Tibial nerve (tissue), 4 donors: ENCODE data around the gene AGPS. TPM values are rescaled to one million over a fixed set of nuclear protein-coding genes. Genes with fewer than 3 reads are reported as not detected.
"Not testable (repeated sequence)": the region's sequence is repeated elsewhere in the genome, so short reads cannot be mapped to it uniquely, and the experiment has no call there.

Source experiments
- DNase-seq, 2 donors: peaks; one replicate each; pipeline ENCODE4 v3.0.0-alpha.2; 2019; ENCODE audit warnings: low spot score in 2 of 2
- H3K27ac ChIP-seq, 4 donors: fragments of 200-600 bp; sonication (generic) in 3 of 4; one replicate each; pipeline ENCODE4 v1.5.1; 2017 to 2019; ENCODE audit warnings: mild to moderate bottlenecking in 1 of 4
- H3K27me3 ChIP-seq, 2 donors: fragments of 200-600 bp; sonication (generic) in 1 of 2; one replicate each; pipeline versions ENCODE4 v1.5.1 to v1.6.0; 2017 to 2019
- H3K36me3 ChIP-seq, 3 donors: fragments of 200-600 bp; sonication (generic); one replicate each; pipeline ENCODE4 v1.5.1; 2018 to 2019
- H3K4me1 ChIP-seq, 4 donors: fragments of 200-600 bp; sonication (generic) in 3 of 4; one replicate each; pipeline ENCODE4 v1.5.1; 2017 to 2019
- H3K4me3 ChIP-seq, 4 donors: fragments of 200-600 bp; sonication (generic) in 3 of 4; one replicate each; pipeline ENCODE4 v1.5.1; 2017 to 2019; ENCODE audit warnings: mild to moderate bottlenecking in 1 of 4, moderate library complexity in 1 of 4
- H3K9me3 ChIP-seq, 4 donors: fragments of 200-600 bp; sonication (generic) in 3 of 4; one replicate each; pipeline ENCODE4 v1.5.1; 2017 to 2019
- EP300 ChIP-seq, 2 donors: sonication (generic); formaldehyde crosslinking; IDR thresholded peaks; one replicate each; pipeline ENCODE4 v1.6.1; 2017; ENCODE audit warnings: antibody characterized with exemption in 2 of 2, mild to moderate bottlenecking in 1 of 2
- POLR2A ChIP-seq, 2 donors: fragments of 450-650 bp; IDR thresholded peaks; one replicate each; pipeline ENCODE4 v1.6.1; 2017; ENCODE audit warnings: antibody characterized with exemption in 2 of 2, mild to moderate bottlenecking in 2 of 2, moderate library complexity in 2 of 2
- WGBS, 2 donors: methylation state at CpG; one replicate each; pipeline ENCODE4 v1.1.5; 2018; 5-methylcytosine and 5-hydroxymethylcytosine counted together
- total RNA-seq, 4 donors: library from RNA; depleted of rRNA; stranded (reverse); fragments of >200 nt; gene quantifications; one replicate each; pipeline ENCODE4 v1.1.0, GENCODE V29; 2016
- TF ChIP-seq, protein P1 (sequence below), 5 experiments: fragments of 200-600 bp in 3 of 5; fragments of 450-650 bp in 2 of 5; sonication (generic) in 3 of 5; IDR thresholded peaks; one replicate each; pipeline ENCODE4 v1.5.1; 2016 to 2019; ENCODE audit warnings: antibody characterized with exemption in 5 of 5, mild to moderate bottlenecking in 3 of 5, moderate library complexity in 2 of 5

Gene AGPS
- total RNA-seq, 4 donors from 2014 or later, result 33.9 to 47.9 (median 40.1) TPM

DNA sequence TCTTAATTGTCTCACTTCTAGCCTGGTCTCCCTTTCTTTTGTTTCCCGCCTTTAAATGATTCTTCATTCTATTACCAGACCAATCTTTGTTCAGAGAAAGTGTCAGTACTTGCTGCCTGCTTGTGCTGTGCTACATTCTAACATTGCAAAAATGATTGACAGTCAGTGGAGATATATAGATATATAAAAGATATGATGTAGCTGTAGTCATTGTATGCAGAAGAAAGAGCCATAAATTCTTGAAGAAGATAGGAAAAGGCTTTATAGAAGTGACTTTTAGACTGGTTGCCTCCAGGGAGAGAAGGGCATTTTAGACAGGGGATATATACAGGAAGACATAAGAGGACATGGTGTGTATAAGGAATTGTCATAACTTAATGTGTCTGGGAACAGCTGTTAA is 13.6 kb downstream of the AGPS start:
- Histone ChIP-seq H3K36me3 (no peaks in the 10 kb centered on the region), H3K27ac (no peak overlapping the region), H3K4me1 (peaks cover 0 to 29% (median 3%) of the 10 kb centered on the region in 4 donors), H3K4me3 (no peak overlapping the region), H3K9me3 (no peaks in the 10 kb centered on the region), H3K27me3 (no peaks in the 10 kb centered on the region)
- DNase-seq, result no peak
- WGBS, 2 donors, result 97 to 98% methylated on average over 1 of the region's 1 CpG
- TF ChIP-seq EP300 (IDR thresholded peaks at IDR 0.05), result no peak
- TF ChIP-seq, protein P1, sequence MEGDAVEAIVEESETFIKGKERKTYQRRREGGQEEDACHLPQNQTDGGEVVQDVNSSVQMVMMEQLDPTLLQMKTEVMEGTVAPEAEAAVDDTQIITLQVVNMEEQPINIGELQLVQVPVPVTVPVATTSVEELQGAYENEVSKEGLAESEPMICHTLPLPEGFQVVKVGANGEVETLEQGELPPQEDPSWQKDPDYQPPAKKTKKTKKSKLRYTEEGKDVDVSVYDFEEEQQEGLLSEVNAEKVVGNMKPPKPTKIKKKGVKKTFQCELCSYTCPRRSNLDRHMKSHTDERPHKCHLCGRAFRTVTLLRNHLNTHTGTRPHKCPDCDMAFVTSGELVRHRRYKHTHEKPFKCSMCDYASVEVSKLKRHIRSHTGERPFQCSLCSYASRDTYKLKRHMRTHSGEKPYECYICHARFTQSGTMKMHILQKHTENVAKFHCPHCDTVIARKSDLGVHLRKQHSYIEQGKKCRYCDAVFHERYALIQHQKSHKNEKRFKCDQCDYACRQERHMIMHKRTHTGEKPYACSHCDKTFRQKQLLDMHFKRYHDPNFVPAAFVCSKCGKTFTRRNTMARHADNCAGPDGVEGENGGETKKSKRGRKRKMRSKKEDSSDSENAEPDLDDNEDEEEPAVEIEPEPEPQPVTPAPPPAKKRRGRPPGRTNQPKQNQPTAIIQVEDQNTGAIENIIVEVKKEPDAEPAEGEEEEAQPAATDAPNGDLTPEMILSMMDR (IDR thresholded peaks at IDR 0.05), result no peak
- no peak for TF ChIP-seq POLR2A (IDR thresholded peaks at IDR 0.05)

DNA sequence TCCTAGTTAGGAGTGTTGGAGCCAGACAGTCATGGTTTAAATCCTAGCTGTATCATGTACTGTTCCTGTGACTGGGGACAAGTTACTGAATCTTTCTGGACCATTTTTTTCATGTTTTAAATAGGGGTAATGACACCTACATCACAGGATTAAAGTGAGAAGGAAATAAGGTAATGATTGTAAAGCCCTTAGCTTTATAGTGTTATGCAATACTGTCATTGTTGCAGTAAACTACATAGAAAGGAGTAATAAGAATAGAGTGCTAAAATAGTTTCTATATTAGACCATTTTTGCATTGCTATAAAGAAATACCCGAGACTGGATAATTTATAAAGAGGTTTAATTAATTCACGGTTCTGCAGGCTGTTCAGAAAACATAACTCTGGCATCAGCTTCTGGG is 14.5 kb downstream of the AGPS start:
- WGBS, 2 donors, result 93% methylated on average over 2 of the region's 2 CpGs
- Histone ChIP-seq H3K9me3 (no peaks in the 10 kb centered on the region), H3K36me3 (no peaks in the 10 kb centered on the region), H3K27me3 (no peaks in the 10 kb centered on the region), H3K4me3 (no peak overlapping the region), H3K4me1 (peaks cover 0 to 29% (median 3%) of the 10 kb centered on the region in 4 donors), H3K27ac (no peak overlapping the region)
- TF ChIP-seq EP300 (IDR thresholded peaks at IDR 0.05) (no peak), POLR2A (IDR thresholded peaks at IDR 0.05) (no peak)
- TF ChIP-seq, protein P1 (IDR thresholded peaks at IDR 0.05), result no peak
- DNase-seq, result no peak

DNA sequence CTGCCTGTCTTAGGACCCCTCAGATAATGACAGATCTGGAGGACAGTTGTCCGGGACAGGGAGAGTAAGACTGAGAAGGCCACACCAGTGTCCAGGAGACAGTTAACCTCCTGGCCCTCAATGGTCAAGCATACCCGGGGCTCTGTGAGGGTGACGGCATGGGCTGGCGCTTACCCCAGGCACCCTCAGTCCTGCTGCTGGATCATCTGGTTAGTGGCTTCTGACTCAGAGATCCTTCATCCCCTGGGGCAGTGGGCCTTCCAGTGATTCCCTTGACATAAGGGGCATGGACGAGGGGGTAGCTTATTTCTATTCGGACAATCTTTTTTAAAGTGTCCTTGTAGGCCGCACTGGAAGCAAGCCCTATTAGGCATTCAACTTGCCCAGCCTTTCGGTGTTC is 18.1 kb downstream of the AGPS start:
- not testable (repeated sequence) for H3K9me3 ChIP-seq, H3K27ac ChIP-seq, H3K36me3 ChIP-seq, DNase-seq, H3K27me3 ChIP-seq, H3K4me3 ChIP-seq
- H3K4me1 ChIP-seq, result peaks cover 0 to 12% (median 0%) of the 10 kb centered on the region in 4 donors
- 83 to 97% methylated on average over 5 to 7 of the region's 8 CpGs for WGBS, 2 donors

DNA sequence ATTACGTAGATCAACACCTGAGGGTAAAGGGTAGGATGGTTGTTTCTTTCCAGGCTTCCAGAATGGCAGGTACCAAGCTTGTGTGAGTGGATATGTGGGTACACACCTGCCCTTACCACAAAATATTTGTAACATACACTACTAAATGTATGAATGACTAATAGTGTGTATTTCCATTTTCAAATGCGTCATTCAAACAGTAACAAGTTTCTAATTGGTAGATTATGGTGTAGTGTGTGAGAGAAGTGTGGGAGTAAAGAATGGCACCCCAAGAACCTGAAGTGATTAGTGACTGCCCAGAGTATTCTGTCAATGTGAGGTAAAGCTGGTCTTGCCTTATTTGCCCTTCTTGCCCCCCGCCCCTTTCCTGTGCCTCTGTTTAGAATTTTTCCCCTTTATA is 21.1 kb downstream of the AGPS start:
- Histone ChIP-seq H3K4me1 (peaks cover 0 to 39% (median 8%) of the 10 kb centered on the region in 4 donors), H3K36me3 (no peaks in the 10 kb centered on the region), H3K9me3 (no peaks in the 10 kb centered on the region), H3K4me3 (no peak overlapping the region), H3K27ac (no peak overlapping the region), H3K27me3 (no peaks in the 10 kb centered on the region)
- WGBS, 2 donors, result 66 to 79% methylated on average over 3 of the region's 3 CpGs
- TF ChIP-seq EP300 (IDR thresholded peaks at IDR 0.05), result no peak
- TF ChIP-seq POLR2A (IDR thresholded peaks at IDR 0.05), result no peak
- TF ChIP-seq, protein P1 (IDR thresholded peaks at IDR 0.05), result no peak
- no peak for DNase-seq

DNA sequence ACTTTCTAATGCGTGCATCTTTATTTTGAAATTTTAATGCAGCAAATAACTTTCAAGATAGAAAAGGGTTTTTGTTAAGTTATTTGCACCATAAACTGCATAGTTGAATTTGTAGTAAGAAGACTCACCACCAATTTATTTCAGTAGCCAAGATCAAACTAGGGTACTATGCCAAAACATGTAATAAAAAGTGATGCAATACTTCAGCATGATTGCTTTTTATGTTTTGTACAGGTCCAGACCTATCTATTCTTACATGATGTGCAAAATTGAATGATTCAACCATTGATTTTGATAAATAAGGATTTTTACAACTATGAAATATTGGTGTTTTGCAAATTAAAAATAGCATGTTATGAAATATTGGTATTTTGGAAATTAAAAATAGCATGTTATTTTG is 26.7 kb downstream of the AGPS start:
- no peaks in the 10 kb centered on the region for H3K27me3 ChIP-seq
- H3K9me3 ChIP-seq, result no peaks in the 10 kb centered on the region
- H3K4me3 ChIP-seq, result no peak overlapping the region
- peaks cover 0 to 5% (median 0%) of the 10 kb centered on the region in 3 donors for H3K36me3 ChIP-seq
- DNase-seq, result no peak
- WGBS, 2 donors, result 85 to 86% methylated on average over 1 of the region's 1 CpG
- H3K27ac ChIP-seq, result no peak overlapping the region
- TF ChIP-seq EP300 (IDR thresholded peaks at IDR 0.05) (no peak), POLR2A (IDR thresholded peaks at IDR 0.05) (no peak)
- TF ChIP-seq, protein P1 (IDR thresholded peaks at IDR 0.05), result no peak
- peaks cover 0 to 53% (median 10%) of the 10 kb centered on the region in 4 donors for H3K4me1 ChIP-seq

DNA sequence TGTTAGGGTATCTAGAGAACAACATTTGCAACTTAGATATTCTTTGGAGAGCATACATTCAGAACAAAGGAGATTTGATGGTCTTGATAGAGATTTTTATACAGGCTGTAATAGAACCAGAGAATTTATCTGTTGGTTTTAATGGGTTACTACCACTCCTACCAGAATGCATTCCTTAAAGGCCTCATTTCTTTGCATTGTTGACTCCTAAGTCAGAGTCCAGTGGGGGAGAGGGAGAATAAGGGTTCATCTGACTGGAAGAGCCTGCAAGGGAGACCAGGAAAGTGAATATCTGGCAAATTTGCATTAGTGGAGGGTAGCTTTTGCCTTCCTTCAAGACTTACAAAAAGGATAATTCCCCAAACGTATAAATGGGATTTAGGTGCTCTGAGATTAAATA is 29.7 kb downstream of the AGPS start:
- no peak for TF ChIP-seq POLR2A (IDR thresholded peaks at IDR 0.05)
- TF ChIP-seq, protein P1 (IDR thresholded peaks at IDR 0.05), result no peak
- no peak for TF ChIP-seq EP300 (IDR thresholded peaks at IDR 0.05)
- Histone ChIP-seq H3K4me1 (peaks cover 0 to 26% (median 6%) of the 10 kb centered on the region in 4 donors), H3K27ac (no peak overlapping the region), H3K36me3 (peaks cover 0 to 5% (median 0%) of the 10 kb centered on the region in 3 donors), H3K27me3 (no peaks in the 10 kb centered on the region), H3K9me3 (peaks cover 0 to 21% (median 4%) of the 10 kb centered on the region in 4 donors), H3K4me3 (no peak overlapping the region)
- WGBS, 2 donors, result 74 to 88% methylated on average over 1 of the region's 1 CpG
- no peak for DNase-seq

DNA sequence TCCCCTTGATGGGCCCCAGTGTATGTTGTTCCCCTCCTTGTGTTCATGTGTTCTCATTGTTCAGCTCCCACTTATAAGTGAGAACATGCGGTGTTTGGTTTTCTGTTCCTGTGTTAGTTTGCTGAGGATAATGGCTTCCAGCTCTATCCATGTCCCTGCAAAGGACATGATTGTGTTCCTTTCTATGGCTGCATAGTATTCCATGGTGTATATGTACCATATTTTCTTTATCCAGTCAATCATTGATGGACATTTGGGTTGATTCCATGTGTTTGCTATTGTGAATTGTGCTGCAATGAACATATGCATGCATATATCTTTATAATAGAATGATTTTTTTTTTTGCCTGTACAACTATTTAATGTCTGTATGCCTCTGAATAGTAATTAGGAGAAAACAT is 31.5 kb downstream of the AGPS start:
- WGBS, 2 donors, result 92 to 95% methylated on average over 1 of the region's 1 CpG
- not testable (repeated sequence) for H3K27ac ChIP-seq

DNA sequence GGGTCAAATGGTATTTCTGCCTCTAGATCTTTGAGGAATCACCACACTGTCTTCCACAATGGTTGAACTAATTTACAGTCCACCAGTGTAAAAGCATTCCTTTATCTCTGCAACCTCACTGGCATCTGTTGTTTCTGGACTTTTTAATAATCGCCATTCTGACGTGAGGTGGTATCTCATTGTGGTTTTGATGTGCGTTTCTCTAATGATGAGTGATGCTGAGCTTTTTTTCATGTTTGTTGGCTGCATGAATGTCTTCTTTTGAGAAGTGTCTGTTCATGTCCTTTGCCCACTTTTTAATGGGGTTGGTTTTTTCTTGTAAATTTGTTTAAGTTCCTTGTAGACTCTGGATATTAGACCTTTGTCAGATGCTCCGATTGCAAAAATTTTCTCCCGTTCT is 32.0 kb downstream of the AGPS start:
- H3K27ac ChIP-seq, DNase-seq, H3K4me1 ChIP-seq, H3K4me3 ChIP-seq, H3K27me3 ChIP-seq: not testable (repeated sequence)
- WGBS, 2 donors, result 97 to 98% methylated on average over 5 of the region's 5 CpGs
- Histone ChIP-seq H3K9me3 (peaks cover 0 to 40% (median 4%) of the 10 kb centered on the region in 4 donors), H3K36me3 (peaks cover 0 to 26% (median 0%) of the 10 kb centered on the region in 3 donors)

More for the DNA sequence above, 31.5 kb downstream of the AGPS start:
- Histone ChIP-seq H3K9me3 (peaks cover 0 to 40% (median 4%) of the 10 kb centered on the region in 4 donors), H3K36me3 (peaks cover 0 to 21% (median 0%) of the 10 kb centered on the region in 3 donors), H3K4me1 (peaks cover 0 to 11% (median under 1%) of the 10 kb centered on the region in 4 donors)
- H3K27me3 ChIP-seq, DNase-seq, H3K4me3 ChIP-seq: not testable (repeated sequence)
